ENCODE results near the gene MYBPHL.
"Not testable (repeated sequence)": the region's sequence is repeated elsewhere in the genome, so short reads cannot be mapped to it uniquely, and the experiment has no call there.

Gene MYBPHL

GRCh38 chr1:109298666-109299557 lies 7.9 kb downstream of the MYBPHL start:
- Mint-ChIP-seq H3K36me3 (no peaks in the 10 kb centered on the region), H3K4me3 (no peak overlapping the region), H3K27ac (no peak overlapping the region), H3K9me3 (no peaks in the 10 kb centered on the region), H3K4me1 (no peaks in the 10 kb centered on the region), H3K27me3 (peaks cover 60% of the 10 kb centered on the region)
- CTCF ChIA-PET: interaction anchor here (2.0 kb wide), 1 partner anchor 100 kb away, joined by 4 read pairs; no protein-coding TSS in a partner anchor
- DNase-seq: no peak

- no peak overlapping the region for H3K4me3 Mint-ChIP-seq
- H3K27me3 Mint-ChIP-seq: peaks cover 81% of the 10 kb centered on the region
- H3K36me3 Mint-ChIP-seq: no peaks in the 10 kb centered on the region
- no peak for DNase-seq
- CTCF ChIA-PET: interaction anchor here (1.2 to 1.7 kb wide), 3 partner anchors 100 to 236 kb away, joined by 3 to 8 read pairs (median 4); no protein-coding TSS in a partner anchor
- no peaks in the 10 kb centered on the region for H3K9me3 Mint-ChIP-seq
- H3K4me1 Mint-ChIP-seq: no peaks in the 10 kb centered on the region
- no peak overlapping the region for H3K27ac Mint-ChIP-seq
Observed at GRCh38 chr1:109296782-109297181, 10.0 kb downstream of the MYBPHL start.

- Mint-ChIP-seq H3K27me3 (peaks cover 80% of the 10 kb centered on the region), H3K36me3 (no peaks in the 10 kb centered on the region), H3K4me1 (no peaks in the 10 kb centered on the region)
Observed at GRCh38 chr1:109295712-109296415, 10.9 kb downstream of the MYBPHL start.

GRCh38 chr1:109294481-109294880 lies 12.3 kb downstream of the MYBPHL start:
- Mint-ChIP-seq H3K9me3 (no peaks in the 10 kb centered on the region), H3K27me3 (peaks cover 67% of the 10 kb centered on the region), H3K4me1 (no peaks in the 10 kb centered on the region), H3K36me3 (no peaks in the 10 kb centered on the region), H3K4me3 (no peak overlapping the region), H3K27ac (no peak overlapping the region)
- CTCF ChIA-PET: no interaction called here
- no peak for DNase-seq

More at GRCh38 chr1:109295712-109296415, 10.9 kb downstream of the MYBPHL start:
- H3K9me3 Mint-ChIP-seq: no peaks in the 10 kb centered on the region
- DNase-seq: no peak
- H3K4me3 Mint-ChIP-seq: no peak overlapping the region
- CTCF ChIA-PET: interaction anchor here (1.2 to 1.7 kb wide), 3 partner anchors 101 to 237 kb away, joined by 3 to 8 read pairs (median 4); no protein-coding TSS in a partner anchor
- H3K27ac Mint-ChIP-seq: no peak overlapping the region

- Mint-ChIP-seq H3K4me1 (no peaks in the 10 kb centered on the region), H3K27ac (no peak overlapping the region), H3K36me3 (no peaks in the 10 kb centered on the region), H3K27me3 (peaks cover 62% of the 10 kb centered on the region), H3K9me3 (no peaks in the 10 kb centered on the region), H3K4me3 (no peak overlapping the region)
- no peak for DNase-seq
- CTCF ChIA-PET: interaction anchor here (0.6 to 1.9 kb wide), 4 partner anchors 10 to 1047 kb away, joined by 3 to 8 read pairs (median 3); partner anchors contain the start of gene PSRC1
Observed at GRCh38 chr1:109293026-109293425, 13.8 kb downstream of the MYBPHL start.

GRCh38 chr1:109292364-109292763 lies 14.4 kb downstream of the MYBPHL start:
- Mint-ChIP-seq H3K4me1 (no peaks in the 10 kb centered on the region), H3K9me3 (no peaks in the 10 kb centered on the region), H3K27me3 (peaks cover 60% of the 10 kb centered on the region), H3K4me3 (no peak overlapping the region), H3K27ac (no peak overlapping the region), H3K36me3 (no peaks in the 10 kb centered on the region)
- CTCF ChIA-PET: interaction anchor here (0.6 to 1.9 kb wide), 4 partner anchors 9 to 1048 kb away, joined by 3 to 8 read pairs (median 3); partner anchors contain the start of gene PSRC1
- DNase-seq: no peak

GRCh38 chr1:109290998-109291397 lies 15.8 kb downstream of the MYBPHL start:
- DNase-seq: no peak
- H3K27ac Mint-ChIP-seq: no peak overlapping the region
- no peaks in the 10 kb centered on the region for H3K4me1 Mint-ChIP-seq
- H3K4me3 Mint-ChIP-seq: no peak overlapping the region
- CTCF ChIA-PET: interaction anchor here (0.8 kb wide), 1 partner anchor 242 kb away, joined by 3 read pairs; no protein-coding TSS in a partner anchor
- H3K36me3 Mint-ChIP-seq: no peaks in the 10 kb centered on the region
- H3K9me3 Mint-ChIP-seq: no peaks in the 10 kb centered on the region
- H3K27me3 Mint-ChIP-seq: peaks cover 58% of the 10 kb centered on the region

GRCh38 chr1:109290137-109290536 lies 16.7 kb downstream of the MYBPHL start:
- Mint-ChIP-seq H3K27me3 (peaks cover 50% of the 10 kb centered on the region), H3K9me3 (no peaks in the 10 kb centered on the region), H3K4me3 (no peak overlapping the region), H3K4me1 (peaks cover 1% of the 10 kb centered on the region), H3K27ac (no peak overlapping the region), H3K36me3 (no peaks in the 10 kb centered on the region)
- CTCF ChIA-PET: interaction anchor here (0.8 kb wide), 1 partner anchor 243 kb away, joined by 3 read pairs; no protein-coding TSS in a partner anchor
- no peak for DNase-seq

- CTCF ChIA-PET, H3K27ac Mint-ChIP-seq, H3K4me3 Mint-ChIP-seq, H3K9me3 Mint-ChIP-seq, DNase-seq, H3K36me3 Mint-ChIP-seq: not testable (repeated sequence)
- Mint-ChIP-seq H3K27me3 (peaks cover 22% of the 10 kb centered on the region), H3K4me1 (peaks cover 25% of the 10 kb centered on the region)
Observed at GRCh38 chr1:109286762-109287161, 20.0 kb downstream of the MYBPHL start.

GRCh38 chr1:109283748-109284600 lies 22.8 kb downstream of the MYBPHL start:
- DNase-seq: no peak
- CTCF ChIA-PET: interaction anchor here (1.1 to 3.3 kb wide), 4 partner anchors 24 to 114 kb away, joined by 3 to 41 read pairs (median 4); partner anchors contain the start of gene SORT1
- Mint-ChIP-seq H3K27me3 (peaks cover 17% of the 10 kb centered on the region), H3K4me3 (peak overlapping the region; percentile 98), H3K36me3 (peaks cover 9% of the 10 kb centered on the region), H3K9me3 (no peaks in the 10 kb centered on the region), H3K4me1 (peaks cover 38% of the 10 kb centered on the region), H3K27ac (peak overlapping the region; percentile 90)

GRCh38 chr1:109282952-109283747 lies 23.7 kb downstream of the MYBPHL start, which contains the start of gene PSRC1:
PSRC1 (minus strand) TSS chr1:109283145.
- no peaks in the 10 kb centered on the region for H3K9me3 Mint-ChIP-seq
- DNase-seq: peak; percentile 95
- H3K36me3 Mint-ChIP-seq: peaks cover 9% of the 10 kb centered on the region
- peaks cover 13% of the 10 kb centered on the region for H3K27me3 Mint-ChIP-seq
- CTCF ChIA-PET: interaction anchor here (0.9 to 3.3 kb wide), 11 partner anchors 10 to 249 kb away, joined by 3 to 41 read pairs (median 4); partner anchors contain the start of gene SORT1
- peak within 1 kb of the TSS; percentile 90 for H3K27ac Mint-ChIP-seq
- H3K4me1 Mint-ChIP-seq: peaks cover 38% of the 10 kb centered on the region
- peak within 1 kb of the TSS; percentile 98 for H3K4me3 Mint-ChIP-seq

- no peak for DNase-seq
- Mint-ChIP-seq H3K36me3 (peaks cover 9% of the 10 kb centered on the region), H3K27ac (peak overlapping the region; percentile 90), H3K27me3 (peaks cover 10% of the 10 kb centered on the region), H3K9me3 (no peaks in the 10 kb centered on the region), H3K4me1 (peaks cover 38% of the 10 kb centered on the region), H3K4me3 (peak overlapping the region; percentile 98)
- CTCF ChIA-PET: interaction anchor here (0.9 to 3.3 kb wide), 11 partner anchors 10 to 250 kb away, joined by 3 to 41 read pairs (median 4); partner anchors contain the start of gene SORT1
Observed at GRCh38 chr1:109282497-109282951, 24.3 kb downstream of the MYBPHL start.

Measured in activated naive CD4-positive, alpha-beta T cell treated with anti-CD3 and anti-CD28 coated beads, Interleukin-2, amount 10 ng/mL, durations not matched to agents 7 days and 5 days (primary cell).